ENCODE results near the gene MORC2. TPM values are rescaled to one million over a fixed set of nuclear protein-coding genes. Genes with fewer than 3 reads are reported as not detected.

MORC2 gene
- total and polyA plus RNA-seq, 10 of the 15 experiments (the other 5 are each of a cell fraction or from before 2014, with no cell fraction given), result 1.7 to 16.3 (median 9.0) TPM

GRCh38 chr22:30880181-30880601 lies 88.4 kb downstream of the MORC2 start:
- no peak for DNase-seq (ENCODE audit: low read depth, low spot score)
- POLR2A ChIA-PET, result no interaction called here
- H3K4me2 ChIP-seq (ENCODE audit: control insufficient read depth, insufficient read depth), result no peak overlapping the region
- no peak for ATAC-seq
- no peak overlapping the region for H3K27ac ChIP-seq (ENCODE audit: control insufficient read depth, insufficient read depth)
- no peak overlapping the region for H2AFZ ChIP-seq (ENCODE audit: control insufficient read depth, low read depth, low read length)
- no peaks in the 10 kb centered on the region for H4K20me1 ChIP-seq (ENCODE audit: control insufficient read depth, insufficient read depth)
- WGBS (ENCODE audit: insufficient coverage, insufficient replicate concordance, low lambda C conversion rate, missing lambda C conversion rate), result 36% methylated on average over 8 of the region's 8 CpGs
- CTCF ChIA-PET, result no interaction called here
- SMC1A ChIA-PET (ENCODE audit: uncharacterized antibody, unreplicated experiment), result no interaction called here
- H3K9ac ChIP-seq (ENCODE audit: control insufficient read depth, insufficient read depth, low read length), result no peak overlapping the region
- H3K9me3 ChIP-seq (replicated peaks; ENCODE audit: control insufficient read depth, insufficient read depth, low read length), result no peaks in the 10 kb centered on the region
- no peaks in the 10 kb centered on the region for H3K4me1 ChIP-seq (ENCODE audit: control insufficient read depth, insufficient read depth, low read length)
- FAIRE-seq, result no peak
- no peak for TF ChIP-seq MYC (IDR thresholded peaks at IDR 0.05; ENCODE audit: insufficient read depth, insufficient read length, insufficient replicate concordance, low read length, severe bottlenecking)
- no peak for TF ChIP-seq FOXK2 (IDR thresholded peaks at IDR 0.05)
- TF ChIP-seq SREBF2 (IDR thresholded peaks at IDR 0.05; ENCODE audit: low read length), result no peak
- TF ChIP-seq CBFB (IDR thresholded peaks at IDR 0.05; ENCODE audit: low read depth), result no peak
- no peak for TF ChIP-seq SUZ12 (IDR thresholded peaks at IDR 0.05; ENCODE audit: unreplicated experiment)
- no peak for TF ChIP-seq ZNF24 (IDR thresholded peaks at IDR 0.05)
- TF ChIP-seq LARP7 (IDR thresholded peaks at IDR 0.05), result no peak
- no peak for TF ChIP-seq YY1 (IDR thresholded peaks at IDR 0.05; ENCODE audit: low read depth, low read length)
- TF ChIP-seq CEBPZ (IDR thresholded peaks at IDR 0.05; ENCODE audit: low read depth, low read length), result no peak
- TF ChIP-seq ASH2L (IDR thresholded peaks at IDR 0.05; ENCODE audit: borderline replicate concordance, low read depth), result no peak
- no peak for TF ChIP-seq PAX8 (IDR thresholded peaks at IDR 0.05)
- no peak for TF ChIP-seq RELA (IDR thresholded peaks at IDR 0.05; ENCODE audit: borderline replicate concordance, partially characterized antibody)
- no peaks in the 10 kb centered on the region for H3K27me3 ChIP-seq (replicated peaks in 1 of 2; ENCODE audit: control insufficient read depth in 2 of 2, insufficient read depth in 2 of 2, low read length in 1 of 2)
- RAD21 ChIA-PET (ENCODE audit: unreplicated experiment), result no interaction called here
- H3K79me2 ChIP-seq (ENCODE audit: control insufficient read depth, insufficient read depth, low read length), result no peaks in the 10 kb centered on the region
- H3K36me3 ChIP-seq (ENCODE audit: control insufficient read depth in 2 of 2, insufficient read depth in 2 of 2, low read length in 1 of 2), result no peaks in the 10 kb centered on the region
- in situ Hi-C loops (cut with MboI) (no loop called here), intact Hi-C loops (cut with micrococcal nuclease; ENCODE audit: unreplicated experiment) (no loop called here)
- H3K4me3 ChIP-seq, result no peak overlapping the region
- no TSS peak for BruUV-seq (replicated peaks)

All from GM12878 (cell line).